Lung (tissue), 12 donors: ENCODE measurements around the gene HERPUD1. TPM values are rescaled to one million over a fixed set of nuclear protein-coding genes. Genes with fewer than 3 reads are reported as not detected.

Experiments used
- ATAC-seq: fragments of 200-7000 bp; cut with Tn5 transposase; one replicate; pipeline ENCODE4 v1.9.1; 2020; ENCODE audit warnings: moderate number of reproducible peaks; ENCODE audit not compliant: insufficient read depth, low FRiP score
- DNase-seq, 3 donors: peaks; one replicate each; pipeline ENCODE4 v3.0.0-alpha.2; 2013 to 2017
- H3K27ac ChIP-seq, 2 donors: one replicate each; pipeline ENCODE4 v1.5.1; 2013; ENCODE audit warnings: mild to moderate bottlenecking in 2 of 2, moderate library complexity in 2 of 2, control low read depth in 1 of 2, inconsistent platforms in 1 of 2, low read depth in 1 of 2, low read length in 1 of 2
- H3K27me3 ChIP-seq, 3 donors: one replicate each; pipeline ENCODE4 v1.5.1; 2013; ENCODE audit warnings: low read length in 2 of 3; ENCODE audit not compliant: control insufficient read depth in 3 of 3, insufficient read depth in 3 of 3
- H3K36me3 ChIP-seq, 4 donors: one replicate each; pipeline ENCODE4 v1.5.1; 2013; ENCODE audit warnings: low read length in 4 of 4, mild to moderate bottlenecking in 1 of 4, moderate library complexity in 1 of 4; ENCODE audit not compliant: control insufficient read depth in 4 of 4, insufficient read depth in 4 of 4
- H3K4me1 ChIP-seq, 5 donors: one replicate each; pipeline ENCODE4 v1.5.1; 2013; ENCODE audit warnings: low read length in 5 of 5, mild to moderate bottlenecking in 2 of 5, moderate library complexity in 1 of 5; ENCODE audit not compliant: control insufficient read depth in 5 of 5, insufficient read depth in 5 of 5
- H3K4me3 ChIP-seq: one replicate; pipeline ENCODE4 v1.5.1; 2013; ENCODE audit warnings: mild to moderate bottlenecking, control low read depth, moderate library complexity
- H3K9ac ChIP-seq, 2 donors: one replicate each; pipeline ENCODE4 v1.5.1; 2013; ENCODE audit warnings: low read length in 2 of 2, control low read depth in 1 of 2; ENCODE audit not compliant: insufficient read depth in 1 of 2
- H3K9me3 ChIP-seq, 4 donors: one replicate each; pipeline ENCODE4 v1.5.1; 2013; ENCODE audit warnings: low read length in 3 of 4, mild to moderate bottlenecking in 1 of 4, moderate library complexity in 1 of 4; ENCODE audit not compliant: control insufficient read depth in 4 of 4, insufficient read depth in 3 of 4
- CTCF ChIP-seq: IDR thresholded peaks from 2 replicates; pipeline ENCODE4 v1.5.1; 2012; ENCODE audit warnings: mild to moderate bottlenecking; ENCODE audit errors: control extremely low read depth, extremely low read depth
- WGBS, 2 donors: extraction: QIAGEN DNeasy Blood & Tissue Kit; methylation state at CpG; one replicate each; pipeline ENCODE4 v1.1.7; 2013; 5-methylcytosine and 5-hydroxymethylcytosine counted together
- polyA plus RNA-seq, 2 donors: library from polyadenylated mRNA; stranded (reverse); fragments of 200-250 nt; gene quantifications; one replicate each; pipeline ENCODE4 v1.2.1, GENCODE V29; 2013
- total RNA-seq, 2 donors: library from RNA; depleted of rRNA in 1 of 2; stranded (reverse); fragments of >200 nt in 1 of 2; gene quantifications; one replicate each; pipeline ENCODE4 v1.2.1, GENCODE V29; 2014 to 2021
- donor health status: control.
- donor health status: control.
- donor health status: Bipolar disorder and iron deficiency.
- donor health status: healthy.
- donor health status: DM: yes; HTN: yes; CAD: no.

The HERPUD1 gene
- total and polyA plus RNA-seq, 4 donors: 70.5 to 219 (median 144) TPM

- Histone ChIP-seq H3K4me3 (no peak overlapping the region), H3K4me1 (no peaks in the 10 kb centered on the region), H3K27me3 (peaks cover 0 to 2% (median 0%) of the 10 kb centered on the region in 3 donors), H3K27ac (no peak overlapping the region), H3K36me3 (no peaks in the 10 kb centered on the region), H3K9ac (no peak overlapping the region), H3K9me3 (no peaks in the 10 kb centered on the region)
- WGBS, 2 donors: 55 to 84% methylated on average over 8 of the region's 8 CpGs
- DNase-seq (no peak), ATAC-seq (no peak)
- no peak for TF ChIP-seq CTCF
Measured at GRCh38 chr16:56898847-56899246, 33.1 kb upstream of the HERPUD1 start.

DNA sequence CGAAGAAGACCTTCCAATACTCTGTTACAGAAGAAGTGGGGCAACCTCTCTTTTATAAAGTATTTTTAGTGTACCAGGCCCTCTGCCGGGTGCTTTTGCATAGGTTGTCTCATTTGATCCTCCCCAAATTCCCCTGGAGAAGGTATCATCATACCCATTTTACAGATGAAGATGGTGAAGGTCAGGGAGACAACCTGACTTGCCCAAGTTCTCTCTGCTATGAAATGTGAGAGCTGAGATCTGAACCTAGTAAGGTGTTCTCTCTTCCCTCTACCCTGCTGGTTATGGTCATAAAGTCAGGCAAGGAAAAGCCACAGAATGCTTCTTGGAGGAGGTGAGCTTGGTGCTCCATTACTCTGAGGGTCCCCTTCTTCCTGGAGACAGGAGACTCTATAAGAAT, 28.1 kb upstream of the HERPUD1 start:
- H3K9ac ChIP-seq: no peak overlapping the region
- TF ChIP-seq CTCF: no peak
- H3K4me1 ChIP-seq: no peaks in the 10 kb centered on the region
- H3K27me3 ChIP-seq: peaks cover 0 to 2% (median 0%) of the 10 kb centered on the region in 3 donors
- H3K27ac ChIP-seq: no peak overlapping the region
- DNase-seq: no peak
- no peaks in the 10 kb centered on the region for H3K9me3 ChIP-seq
- H3K4me3 ChIP-seq: no peak overlapping the region
- no peak for ATAC-seq
- H3K36me3 ChIP-seq: no peaks in the 10 kb centered on the region
- 96 to 98% methylated on average over 2 of the region's 2 CpGs for WGBS, 2 donors

- H3K27me3 ChIP-seq: no peaks in the 10 kb centered on the region
- H3K27ac ChIP-seq: no peak overlapping the region
- H3K9ac ChIP-seq: no peak overlapping the region
- H3K4me3 ChIP-seq: no peak overlapping the region
- 97% methylated on average over 3 of the region's 3 CpGs for WGBS, 2 donors
- TF ChIP-seq CTCF: no peak
- no peak for ATAC-seq
- no peaks in the 10 kb centered on the region for H3K36me3 ChIP-seq
- no peak for DNase-seq
- H3K9me3 ChIP-seq: no peaks in the 10 kb centered on the region
- peaks cover 0 to 8% (median 0%) of the 10 kb centered on the region in 5 donors for H3K4me1 ChIP-seq
Measured at GRCh38 chr16:56907401-56907800, 24.5 kb upstream of the HERPUD1 start.

- ATAC-seq (no peak), DNase-seq (no peak)
- WGBS, 2 donors: 66 to 81% methylated on average over 7 of the region's 7 CpGs
- Histone ChIP-seq H3K36me3 (no peaks in the 10 kb centered on the region), H3K27ac (no peak overlapping the region), H3K4me1 (peaks cover 0 to 14% (median 4%) of the 10 kb centered on the region in 5 donors), H3K4me3 (no peak overlapping the region), H3K9ac (no peak overlapping the region), H3K27me3 (no peaks in the 10 kb centered on the region), H3K9me3 (no peaks in the 10 kb centered on the region)
- TF ChIP-seq CTCF: no peak
Measured at GRCh38 chr16:56909527-56909979, 22.4 kb upstream of the HERPUD1 start.
